Measurements from ENCODE around the gene GRSF1.

Gene GRSF1, protein sequence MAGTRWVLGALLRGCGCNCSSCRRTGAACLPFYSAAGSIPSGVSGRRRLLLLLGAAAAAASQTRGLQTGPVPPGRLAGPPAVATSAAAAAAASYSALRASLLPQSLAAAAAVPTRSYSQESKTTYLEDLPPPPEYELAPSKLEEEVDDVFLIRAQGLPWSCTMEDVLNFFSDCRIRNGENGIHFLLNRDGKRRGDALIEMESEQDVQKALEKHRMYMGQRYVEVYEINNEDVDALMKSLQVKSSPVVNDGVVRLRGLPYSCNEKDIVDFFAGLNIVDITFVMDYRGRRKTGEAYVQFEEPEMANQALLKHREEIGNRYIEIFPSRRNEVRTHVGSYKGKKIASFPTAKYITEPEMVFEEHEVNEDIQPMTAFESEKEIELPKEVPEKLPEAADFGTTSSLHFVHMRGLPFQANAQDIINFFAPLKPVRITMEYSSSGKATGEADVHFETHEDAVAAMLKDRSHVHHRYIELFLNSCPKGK

DNA sequence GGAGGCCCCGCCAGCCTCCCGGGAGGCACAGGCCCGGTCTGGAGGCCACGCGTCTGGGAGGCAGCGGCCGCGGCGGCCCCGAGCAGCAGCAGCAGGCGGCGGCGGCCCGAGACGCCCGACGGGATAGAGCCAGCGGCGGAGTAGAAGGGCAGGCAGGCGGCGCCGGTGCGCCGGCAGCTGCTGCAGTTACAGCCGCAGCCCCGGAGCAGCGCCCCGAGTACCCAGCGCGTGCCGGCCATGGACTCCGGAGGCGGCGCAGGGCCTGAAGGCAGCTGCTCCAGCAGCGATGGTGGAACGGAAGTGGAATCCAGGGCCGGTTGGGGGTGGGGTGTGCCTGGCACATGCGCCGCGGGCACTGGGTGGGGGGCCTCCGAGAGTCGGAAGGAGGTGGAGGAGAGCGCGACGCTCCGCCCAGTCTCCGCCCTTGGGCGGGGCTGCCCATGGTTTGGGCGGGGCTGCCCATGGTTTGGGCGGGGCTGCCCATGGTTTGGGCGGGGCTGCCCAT lies at the start of gene GRSF1:
Gene GRSF1 (minus strand): TSS at position 302 of the 505 bp plus-strand sequence. CDS start 63 bp downstream, at position 239.
- no peak for TF ChIP-seq EP300 (IDR thresholded peaks at IDR 0.05; ENCODE audit: borderline replicate concordance)
- TF ChIP-seq, protein P1, sequence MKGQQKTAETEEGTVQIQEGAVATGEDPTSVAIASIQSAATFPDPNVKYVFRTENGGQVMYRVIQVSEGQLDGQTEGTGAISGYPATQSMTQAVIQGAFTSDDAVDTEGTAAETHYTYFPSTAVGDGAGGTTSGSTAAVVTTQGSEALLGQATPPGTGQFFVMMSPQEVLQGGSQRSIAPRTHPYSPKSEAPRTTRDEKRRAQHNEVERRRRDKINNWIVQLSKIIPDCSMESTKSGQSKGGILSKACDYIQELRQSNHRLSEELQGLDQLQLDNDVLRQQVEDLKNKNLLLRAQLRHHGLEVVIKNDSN (IDR thresholded peaks at IDR 0.05): no peak
- 0 out of 2 replicates have a peak, but pooled peaks have one; percentile 54 for TF ChIP-seq TCF12 (IDR thresholded peaks at IDR 0.05; ENCODE audit: low read depth)
- TF ChIP-seq TAF1 (IDR thresholded peaks at IDR 0.05; ENCODE audit: low read depth): peak; percentile 90
- 0 out of 2 replicates have a peak, but pooled peaks have one; percentile 15 for TF ChIP-seq EGR1 (IDR thresholded peaks at IDR 0.05)
- TF ChIP-seq CREB1 (IDR thresholded peaks at IDR 0.05; ENCODE audit: low read depth): no peak
- TF ChIP-seq, protein P2, sequence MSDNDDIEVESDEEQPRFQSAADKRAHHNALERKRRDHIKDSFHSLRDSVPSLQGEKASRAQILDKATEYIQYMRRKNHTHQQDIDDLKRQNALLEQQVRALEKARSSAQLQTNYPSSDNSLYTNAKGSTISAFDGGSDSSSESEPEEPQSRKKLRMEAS (IDR thresholded peaks at IDR 0.05): peak; percentile 67
- TF ChIP-seq, protein P3, sequence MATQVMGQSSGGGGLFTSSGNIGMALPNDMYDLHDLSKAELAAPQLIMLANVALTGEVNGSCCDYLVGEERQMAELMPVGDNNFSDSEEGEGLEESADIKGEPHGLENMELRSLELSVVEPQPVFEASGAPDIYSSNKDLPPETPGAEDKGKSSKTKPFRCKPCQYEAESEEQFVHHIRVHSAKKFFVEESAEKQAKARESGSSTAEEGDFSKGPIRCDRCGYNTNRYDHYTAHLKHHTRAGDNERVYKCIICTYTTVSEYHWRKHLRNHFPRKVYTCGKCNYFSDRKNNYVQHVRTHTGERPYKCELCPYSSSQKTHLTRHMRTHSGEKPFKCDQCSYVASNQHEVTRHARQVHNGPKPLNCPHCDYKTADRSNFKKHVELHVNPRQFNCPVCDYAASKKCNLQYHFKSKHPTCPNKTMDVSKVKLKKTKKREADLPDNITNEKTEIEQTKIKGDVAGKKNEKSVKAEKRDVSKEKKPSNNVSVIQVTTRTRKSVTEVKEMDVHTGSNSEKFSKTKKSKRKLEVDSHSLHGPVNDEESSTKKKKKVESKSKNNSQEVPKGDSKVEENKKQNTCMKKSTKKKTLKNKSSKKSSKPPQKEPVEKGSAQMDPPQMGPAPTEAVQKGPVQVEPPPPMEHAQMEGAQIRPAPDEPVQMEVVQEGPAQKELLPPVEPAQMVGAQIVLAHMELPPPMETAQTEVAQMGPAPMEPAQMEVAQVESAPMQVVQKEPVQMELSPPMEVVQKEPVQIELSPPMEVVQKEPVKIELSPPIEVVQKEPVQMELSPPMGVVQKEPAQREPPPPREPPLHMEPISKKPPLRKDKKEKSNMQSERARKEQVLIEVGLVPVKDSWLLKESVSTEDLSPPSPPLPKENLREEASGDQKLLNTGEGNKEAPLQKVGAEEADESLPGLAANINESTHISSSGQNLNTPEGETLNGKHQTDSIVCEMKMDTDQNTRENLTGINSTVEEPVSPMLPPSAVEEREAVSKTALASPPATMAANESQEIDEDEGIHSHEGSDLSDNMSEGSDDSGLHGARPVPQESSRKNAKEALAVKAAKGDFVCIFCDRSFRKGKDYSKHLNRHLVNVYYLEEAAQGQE (IDR thresholded peaks at IDR 0.05; ENCODE audit: low read depth): no peak
- TF ChIP-seq TEAD4 (IDR thresholded peaks at IDR 0.05): peak; percentile 46; the same call in 1 of the 2 replicates
- no peak for TF ChIP-seq FOXM1 (IDR thresholded peaks at IDR 0.05; ENCODE audit: borderline replicate concordance, low read depth)
- peak; percentile 83 for TF ChIP-seq YY1 (IDR thresholded peaks at IDR 0.05; ENCODE audit: low read depth)
- TF ChIP-seq NFIC (IDR thresholded peaks at IDR 0.05): peak; percentile 20; the same call in 1 of the 2 replicates
- no peak for TF ChIP-seq RAD21 (IDR thresholded peaks at IDR 0.05; ENCODE audit: low read depth)
- peak; percentile 23; the same call in 1 of the 2 replicates for TF ChIP-seq CEBPB (IDR thresholded peaks at IDR 0.05)
- TF ChIP-seq ZBTB7A (IDR thresholded peaks at IDR 0.05; ENCODE audit: low read depth): no peak

DNA sequence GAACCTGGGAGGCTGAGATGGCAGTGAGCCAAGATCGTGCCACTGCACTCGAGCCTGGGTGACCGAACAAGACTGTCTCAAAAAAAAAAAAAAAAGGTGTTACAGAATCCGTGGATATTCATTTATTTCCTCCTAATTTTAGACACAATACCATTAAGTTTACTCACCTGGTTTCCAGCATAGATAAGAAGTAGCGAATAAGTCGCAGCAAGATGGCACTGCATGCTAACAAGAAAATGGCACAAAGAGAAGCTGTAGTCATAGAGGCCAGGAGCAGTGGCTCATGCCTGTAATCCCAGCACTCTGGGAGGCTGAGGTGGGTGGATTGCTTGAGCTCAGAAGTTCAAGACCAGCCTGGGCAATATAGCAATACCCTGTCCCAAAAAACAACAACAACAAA lies 45.5 kb upstream of the GRSF1 start:
- no peak for TF ChIP-seq RAD21 (IDR thresholded peaks at IDR 0.05; ENCODE audit: low read depth)
- TF ChIP-seq CEBPB (IDR thresholded peaks at IDR 0.05): no peak
- TF ChIP-seq FOXM1 (IDR thresholded peaks at IDR 0.05; ENCODE audit: borderline replicate concordance, low read depth): no peak
- no peak for TF ChIP-seq TEAD4 (IDR thresholded peaks at IDR 0.05)
- no peak for TF ChIP-seq TAF1 (IDR thresholded peaks at IDR 0.05; ENCODE audit: low read depth)
- TF ChIP-seq, protein P1 (IDR thresholded peaks at IDR 0.05): no peak

DNA sequence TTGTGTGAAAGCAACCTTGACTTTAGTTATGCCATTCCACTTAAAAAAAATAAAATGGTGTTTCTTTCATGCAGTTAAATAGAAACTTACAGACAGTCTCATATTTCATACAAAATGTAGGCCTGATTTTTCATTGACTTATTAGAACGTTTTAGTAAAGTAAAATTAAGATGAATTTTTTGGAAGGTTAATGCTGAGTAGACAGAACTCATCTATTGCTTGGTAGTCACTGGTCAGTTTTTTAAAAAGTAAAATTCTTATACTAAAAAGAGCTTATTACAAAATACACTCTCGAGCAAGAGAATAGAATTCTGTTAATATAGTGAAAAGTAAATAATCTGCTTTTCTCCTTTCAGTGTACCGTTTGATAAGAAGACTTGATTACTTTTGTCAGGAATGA lies 41.0 kb upstream of the GRSF1 start:
- TF ChIP-seq EP300 (IDR thresholded peaks at IDR 0.05; ENCODE audit: borderline replicate concordance) (no peak), TEAD4 (IDR thresholded peaks at IDR 0.05) (no peak), CEBPB (IDR thresholded peaks at IDR 0.05) (no peak), FOXM1 (IDR thresholded peaks at IDR 0.05; ENCODE audit: borderline replicate concordance, low read depth) (no peak), TCF12 (IDR thresholded peaks at IDR 0.05; ENCODE audit: low read depth) (no peak), RAD21 (IDR thresholded peaks at IDR 0.05; ENCODE audit: low read depth) (no peak), ZBTB7A (IDR thresholded peaks at IDR 0.05; ENCODE audit: low read depth) (no peak), EGR1 (IDR thresholded peaks at IDR 0.05) (no peak)
- TF ChIP-seq, protein P3 (IDR thresholded peaks at IDR 0.05; ENCODE audit: low read depth): no peak

DNA sequence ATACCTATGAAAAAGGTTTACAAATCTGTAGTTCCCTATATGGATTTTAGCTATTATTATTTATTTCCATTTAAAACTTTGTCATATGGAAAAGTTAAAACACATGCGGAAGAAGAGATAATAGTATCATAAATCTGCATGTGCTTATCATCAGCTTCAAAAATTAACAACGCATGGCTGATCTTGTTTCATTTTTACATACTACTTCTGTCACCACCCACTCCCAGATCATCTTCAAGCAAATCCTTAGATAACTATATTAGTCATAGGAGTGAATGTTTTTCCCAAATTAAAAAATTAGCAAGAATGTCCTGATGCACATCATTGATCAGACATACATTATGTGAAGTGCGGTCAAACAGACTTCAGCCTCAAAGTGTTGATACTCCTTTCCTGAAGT lies 37.9 kb upstream of the GRSF1 start:
- no peak for TF ChIP-seq FOXM1 (IDR thresholded peaks at IDR 0.05; ENCODE audit: borderline replicate concordance, low read depth)
- TF ChIP-seq NFIC (IDR thresholded peaks at IDR 0.05): no peak
- no peak for TF ChIP-seq TCF12 (IDR thresholded peaks at IDR 0.05; ENCODE audit: low read depth)
- no peak for TF ChIP-seq CEBPB (IDR thresholded peaks at IDR 0.05)
- TF ChIP-seq TEAD4 (IDR thresholded peaks at IDR 0.05): no peak
- TF ChIP-seq ZBTB7A (IDR thresholded peaks at IDR 0.05; ENCODE audit: low read depth): no peak
- no peak for TF ChIP-seq EGR1 (IDR thresholded peaks at IDR 0.05)
- no peak for TF ChIP-seq RAD21 (IDR thresholded peaks at IDR 0.05; ENCODE audit: low read depth)
- TF ChIP-seq YY1 (IDR thresholded peaks at IDR 0.05; ENCODE audit: low read depth): no peak
- TF ChIP-seq, protein P2 (IDR thresholded peaks at IDR 0.05): no peak
- no peak for TF ChIP-seq CREB1 (IDR thresholded peaks at IDR 0.05; ENCODE audit: low read depth)
- TF ChIP-seq, protein P1 (IDR thresholded peaks at IDR 0.05): no peak
- no peak for TF ChIP-seq EP300 (IDR thresholded peaks at IDR 0.05; ENCODE audit: borderline replicate concordance)
- no peak for TF ChIP-seq TAF1 (IDR thresholded peaks at IDR 0.05; ENCODE audit: low read depth)
- TF ChIP-seq, protein P3 (IDR thresholded peaks at IDR 0.05; ENCODE audit: low read depth): no peak
